WTC11 (cell line): Measurements from ENCODE around the gene CDH13. TPM values are rescaled to one million over a fixed set of nuclear protein-coding genes. Genes with fewer than 3 reads are reported as not detected.

Experiments
- ATAC-seq: fragments of 200-7000 bp; cut with Tn5 transposase; 2 replicates; pipeline ENCODE4 v1.10.0; 2021; ENCODE audit warnings: mild to moderate bottlenecking, moderate library complexity
- CTCF ChIA-PET: fragments of 300-600 bp; sonication (Branson Sonifier 250); formaldehyde crosslinking; loops from one replicate; lab custom pipeline; 2021; ENCODE audit warnings: antibody characterized with exemption; lab: Charles Lee
- POLR2A ChIA-PET: fragments of 350-600 bp; sonication (Branson Sonifier 250); formaldehyde crosslinking; loops from one replicate; lab custom pipeline; 2021; ENCODE audit warnings: antibody characterized with exemption; lab: Charles Lee
- DNase-seq: peaks from one replicate; pipeline ENCODE4 v3.0.0; 2021; ENCODE audit warnings: low spot score
- H3K27ac Mint-ChIP-seq: 2 replicates; pipeline ENCODE4 v1.8.0; 2021; ENCODE audit warnings: mixed read lengths
- H3K27me3 Mint-ChIP-seq: 2 replicates; pipeline ENCODE4 v1.8.0; 2021; ENCODE audit warnings: low read depth, mild to moderate bottlenecking, moderate library complexity, mixed read lengths
- H3K36me3 Mint-ChIP-seq: 2 replicates; pipeline ENCODE4 v1.8.0; 2021; ENCODE audit warnings: mixed read lengths
- H3K4me1 Mint-ChIP-seq: 2 replicates; pipeline ENCODE4 v1.8.0; 2022; ENCODE audit warnings: mixed read lengths
- H3K4me3 Mint-ChIP-seq: 2 replicates; pipeline ENCODE4 v1.8.0; 2021; ENCODE audit warnings: mild to moderate bottlenecking, moderate library complexity, mixed read lengths
- H3K9me3 Mint-ChIP-seq: 2 replicates; pipeline ENCODE4 v1.8.0; 2021; ENCODE audit warnings: mixed read lengths
- ATF2 ChIP-seq: sonication (generic); formaldehyde crosslinking; IDR thresholded peaks from 2 replicates; pipeline ENCODE4 v1.8.1; 2022; ENCODE audit warnings: low read depth, missing genetic modification reagents, borderline replicate concordance
- CDX4 ChIP-seq: fragments of 250-450 bp; sonication (Bioruptor Pico); IDR thresholded peaks from 2 replicates; pipeline ENCODE4 v1.9.0; 2021; ENCODE audit warnings: moderate library complexity, mild to moderate bottlenecking, inconsistent platforms, borderline replicate concordance
- CREM ChIP-seq: sonication (generic); formaldehyde crosslinking; IDR thresholded peaks from 2 replicates; pipeline ENCODE4 v1.8.1; 2022; ENCODE audit warnings: mild to moderate bottlenecking, missing genetic modification reagents, moderate library complexity
- ELF4 ChIP-seq: sonication (generic); formaldehyde crosslinking; IDR thresholded peaks from 2 replicates; pipeline ENCODE4 v1.8.1; 2022; ENCODE audit warnings: low read depth, mild to moderate bottlenecking, moderate library complexity, missing genetic modification reagents
- EMX1 ChIP-seq: fragments of 250-450 bp; sonication (Bioruptor Pico); IDR thresholded peaks from 2 replicates; pipeline ENCODE4 v1.8.0; 2021; ENCODE audit warnings: mild to moderate bottlenecking
- ESRRA ChIP-seq: sonication (generic); formaldehyde crosslinking; IDR thresholded peaks from 2 replicates; pipeline ENCODE4 v1.8.1; 2022; ENCODE audit warnings: mild to moderate bottlenecking, missing genetic modification reagents, borderline replicate concordance
- GABPB1 ChIP-seq: sonication (generic); formaldehyde crosslinking; IDR thresholded peaks from 2 replicates; pipeline ENCODE4 v1.8.1; 2023; ENCODE audit warnings: mild to moderate bottlenecking, missing genetic modification reagents
- GRHL2 ChIP-seq: fragments of 250-450 bp; sonication (Bioruptor Pico); IDR thresholded peaks from 2 replicates; pipeline ENCODE4 v1.8.0; 2022; ENCODE audit warnings: mild to moderate bottlenecking, moderate library complexity; ENCODE audit not compliant: insufficient replicate concordance, severe bottlenecking
- GTF2I ChIP-seq: fragments of 250-450 bp; sonication (Bioruptor Pico); conservative IDR thresholded peaks from 2 replicates; pipeline ENCODE4 v1.4.0; 2021; ENCODE audit warnings: mild to moderate bottlenecking
- HMGA2 ChIP-seq: fragments of 250-450 bp; sonication (Bioruptor Pico); IDR thresholded peaks from 2 replicates; pipeline ENCODE4 v1.4.0; 2021; ENCODE audit warnings: mild to moderate bottlenecking, moderate library complexity
- JAZF1 ChIP-seq: fragments of 250-450 bp; sonication (Bioruptor Pico); IDR thresholded peaks from 2 replicates; pipeline ENCODE4 v1.9.0; 2021; ENCODE audit warnings: moderate library complexity, mild to moderate bottlenecking, inconsistent platforms
- JUN ChIP-seq: sonication (generic); formaldehyde crosslinking; IDR thresholded peaks from 2 replicates; pipeline ENCODE4 v1.8.0; 2023; ENCODE audit warnings: mild to moderate bottlenecking, missing genetic modification reagents
- MYBL2 ChIP-seq: sonication (generic); formaldehyde crosslinking; IDR thresholded peaks from 2 replicates; pipeline ENCODE4 v1.8.1; 2023; ENCODE audit warnings: mild to moderate bottlenecking, moderate library complexity, missing genetic modification reagents
- RELA ChIP-seq: sonication (generic); formaldehyde crosslinking; IDR thresholded peaks from 2 replicates; pipeline ENCODE4 v1.8.1; 2022; ENCODE audit warnings: missing genetic modification reagents, mild to moderate bottlenecking, borderline replicate concordance
- RORB ChIP-seq: fragments of 250-450 bp; sonication (Bioruptor Pico); IDR thresholded peaks from 2 replicates; pipeline ENCODE4 v1.9.0; 2021; ENCODE audit warnings: mild to moderate bottlenecking
- SP1 ChIP-seq: sonication (generic); formaldehyde crosslinking; conservative IDR thresholded peaks from 2 replicates; pipeline ENCODE4 v1.8.1; 2022; ENCODE audit warnings: missing genetic modification reagents
- TEAD4 ChIP-seq: sonication (generic); formaldehyde crosslinking; IDR thresholded peaks from 2 replicates; pipeline ENCODE4 v1.8.0; 2022; ENCODE audit warnings: mild to moderate bottlenecking, missing genetic modification reagents
- USF1 ChIP-seq: sonication (generic); formaldehyde crosslinking; IDR thresholded peaks from 2 replicates; pipeline ENCODE4 v1.8.0; 2022; ENCODE audit warnings: mild to moderate bottlenecking, missing genetic modification reagents
- ZNF138 ChIP-seq: sonication (generic); formaldehyde crosslinking; conservative IDR thresholded peaks from 2 replicates; pipeline ENCODE4 v1.8.1; 2022; ENCODE audit warnings: mild to moderate bottlenecking, moderate library complexity, missing genetic modification reagents
- ZNF671 ChIP-seq: fragments of 250-450 bp; sonication (Bioruptor Pico); IDR thresholded peaks from 2 replicates; pipeline ENCODE4 v1.8.0; 2021; ENCODE audit warnings: mild to moderate bottlenecking
- total RNA-seq: library from RNA; stranded (reverse); gene quantifications from 3 replicates; pipeline ENCODE4 v1.2.3, GENCODE V29; 2021
- TF ChIP-seq, protein P1 (sequence below): sonication (generic); formaldehyde crosslinking; IDR thresholded peaks from 2 replicates; pipeline ENCODE4 v1.8.1; 2023; ENCODE audit warnings: mild to moderate bottlenecking, missing genetic modification reagents, moderate library complexity
- TF ChIP-seq, protein P2 (sequence below): sonication (generic); formaldehyde crosslinking; IDR thresholded peaks from 2 replicates; pipeline ENCODE4 v1.8.0; 2023; ENCODE audit warnings: mild to moderate bottlenecking, missing genetic modification reagents
- TF ChIP-seq, protein P3 (sequence below): sonication (generic); formaldehyde crosslinking; IDR thresholded peaks from 2 replicates; pipeline ENCODE4 v1.8.1; 2023; ENCODE audit warnings: mild to moderate bottlenecking, missing genetic modification reagents
- TF ChIP-seq, protein P4 (sequence below): sonication (generic); formaldehyde crosslinking; conservative IDR thresholded peaks from 2 replicates; pipeline ENCODE4 v1.8.1; 2022; ENCODE audit warnings: mild to moderate bottlenecking, missing genetic modification reagents

Gene CDH13
- total RNA-seq, 1 experiment from 2014 or later: 0.81 TPM

DNA sequence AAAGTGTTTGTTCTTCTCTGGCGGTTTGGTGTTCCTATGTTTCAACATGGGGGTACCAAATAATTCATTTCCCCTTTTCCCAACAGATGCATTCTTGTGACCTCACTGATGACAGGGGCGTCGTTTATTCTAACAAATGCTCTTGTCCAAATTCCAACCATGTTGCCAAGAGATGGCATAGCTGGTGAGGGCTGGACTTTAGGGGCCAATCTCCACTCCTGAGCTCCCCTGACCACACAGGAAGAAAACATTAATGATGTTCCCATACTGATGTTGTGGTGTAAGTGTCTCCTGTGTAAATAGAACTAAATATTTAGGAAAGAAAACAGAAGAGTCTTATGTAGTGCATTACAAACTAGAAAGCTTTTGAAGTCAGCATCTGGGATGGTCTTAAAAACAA is 431.6 kb downstream of the CDH13 start (continued):
- TF ChIP-seq RELA (CRISPR knock-in tag) (no peak), SP1 (no peak)

GRCh38 chr16:83059237-83059636 is 432.5 kb downstream of the CDH13 start:
- Mint-ChIP-seq H3K9me3 (peaks cover 24% of the 10 kb centered on the region), H3K27me3 (no peaks in the 10 kb centered on the region), H3K27ac (no peak overlapping the region), H3K4me3 (no peak overlapping the region), H3K36me3 (peaks cover 6% of the 10 kb centered on the region), H3K4me1 (peaks cover 6% of the 10 kb centered on the region)
- DNase-seq (no peak), ATAC-seq (no peak)
- TF ChIP-seq JAZF1 (no peak), ZNF138 (CRISPR knock-in tag) (no peak), MYBL2 (CRISPR knock-in tag) (no peak), GRHL2 (CRISPR knock-in tag) (no peak), ELF4 (CRISPR knock-in tag) (no peak), HMGA2 (CRISPR knock-in tag) (no peak), EMX1 (CRISPR knock-in tag) (no peak), CDX4 (CRISPR knock-in tag) (no peak), CREM (CRISPR knock-in tag) (no peak), JUN (CRISPR knock-in tag) (no peak)
- TF ChIP-seq, protein P1, sequence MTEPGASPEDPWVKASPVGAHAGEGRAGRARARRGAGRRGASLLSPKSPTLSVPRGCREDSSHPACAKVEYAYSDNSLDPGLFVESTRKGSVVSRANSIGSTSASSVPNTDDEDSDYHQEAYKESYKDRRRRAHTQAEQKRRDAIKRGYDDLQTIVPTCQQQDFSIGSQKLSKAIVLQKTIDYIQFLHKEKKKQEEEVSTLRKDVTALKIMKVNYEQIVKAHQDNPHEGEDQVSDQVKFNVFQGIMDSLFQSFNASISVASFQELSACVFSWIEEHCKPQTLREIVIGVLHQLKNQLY (CRISPR knock-in tag): no peak
- CTCF ChIA-PET: interaction anchor here (0.7 kb wide), 1 partner anchor 531 kb away, joined by 5 read pairs; no protein-coding TSS in a partner anchor
- POLR2A ChIA-PET: no interaction called here

GRCh38 chr16:83066011-83066410 is 439.2 kb downstream of the CDH13 start:
- H3K36me3 Mint-ChIP-seq: peaks cover 30% of the 10 kb centered on the region
- H3K4me1 Mint-ChIP-seq: no peaks in the 10 kb centered on the region
- H3K9me3 Mint-ChIP-seq: peaks cover 48% of the 10 kb centered on the region
- DNase-seq (no peak), ATAC-seq (no peak)
- CTCF ChIA-PET: interaction anchor here (1.3 kb wide), 1 partner anchor 47 kb away, joined by 5 read pairs; no protein-coding TSS in a partner anchor
- POLR2A ChIA-PET: no interaction called here
- peaks cover 2% of the 10 kb centered on the region; the same call in 1 of the 2 replicates for H3K27me3 Mint-ChIP-seq
- no peak overlapping the region for H3K27ac Mint-ChIP-seq
- H3K4me3 Mint-ChIP-seq: no peak overlapping the region
- TF ChIP-seq ZNF671 (CRISPR knock-in tag): no peak
- TF ChIP-seq USF1 (CRISPR knock-in tag): no peak
- no peak for TF ChIP-seq ESRRA (CRISPR knock-in tag)
- TF ChIP-seq, protein P2, sequence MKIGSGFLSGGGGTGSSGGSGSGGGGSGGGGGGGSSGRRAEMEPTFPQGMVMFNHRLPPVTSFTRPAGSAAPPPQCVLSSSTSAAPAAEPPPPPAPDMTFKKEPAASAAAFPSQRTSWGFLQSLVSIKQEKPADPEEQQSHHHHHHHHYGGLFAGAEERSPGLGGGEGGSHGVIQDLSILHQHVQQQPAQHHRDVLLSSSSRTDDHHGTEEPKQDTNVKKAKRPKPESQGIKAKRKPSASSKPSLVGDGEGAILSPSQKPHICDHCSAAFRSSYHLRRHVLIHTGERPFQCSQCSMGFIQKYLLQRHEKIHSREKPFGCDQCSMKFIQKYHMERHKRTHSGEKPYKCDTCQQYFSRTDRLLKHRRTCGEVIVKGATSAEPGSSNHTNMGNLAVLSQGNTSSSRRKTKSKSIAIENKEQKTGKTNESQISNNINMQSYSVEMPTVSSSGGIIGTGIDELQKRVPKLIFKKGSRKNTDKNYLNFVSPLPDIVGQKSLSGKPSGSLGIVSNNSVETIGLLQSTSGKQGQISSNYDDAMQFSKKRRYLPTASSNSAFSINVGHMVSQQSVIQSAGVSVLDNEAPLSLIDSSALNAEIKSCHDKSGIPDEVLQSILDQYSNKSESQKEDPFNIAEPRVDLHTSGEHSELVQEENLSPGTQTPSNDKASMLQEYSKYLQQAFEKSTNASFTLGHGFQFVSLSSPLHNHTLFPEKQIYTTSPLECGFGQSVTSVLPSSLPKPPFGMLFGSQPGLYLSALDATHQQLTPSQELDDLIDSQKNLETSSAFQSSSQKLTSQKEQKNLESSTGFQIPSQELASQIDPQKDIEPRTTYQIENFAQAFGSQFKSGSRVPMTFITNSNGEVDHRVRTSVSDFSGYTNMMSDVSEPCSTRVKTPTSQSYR (CRISPR knock-in tag): no peak
- no peak for TF ChIP-seq GABPB1 (CRISPR knock-in tag)
- no peak for TF ChIP-seq ELF4 (CRISPR knock-in tag)
- TF ChIP-seq, protein P3, sequence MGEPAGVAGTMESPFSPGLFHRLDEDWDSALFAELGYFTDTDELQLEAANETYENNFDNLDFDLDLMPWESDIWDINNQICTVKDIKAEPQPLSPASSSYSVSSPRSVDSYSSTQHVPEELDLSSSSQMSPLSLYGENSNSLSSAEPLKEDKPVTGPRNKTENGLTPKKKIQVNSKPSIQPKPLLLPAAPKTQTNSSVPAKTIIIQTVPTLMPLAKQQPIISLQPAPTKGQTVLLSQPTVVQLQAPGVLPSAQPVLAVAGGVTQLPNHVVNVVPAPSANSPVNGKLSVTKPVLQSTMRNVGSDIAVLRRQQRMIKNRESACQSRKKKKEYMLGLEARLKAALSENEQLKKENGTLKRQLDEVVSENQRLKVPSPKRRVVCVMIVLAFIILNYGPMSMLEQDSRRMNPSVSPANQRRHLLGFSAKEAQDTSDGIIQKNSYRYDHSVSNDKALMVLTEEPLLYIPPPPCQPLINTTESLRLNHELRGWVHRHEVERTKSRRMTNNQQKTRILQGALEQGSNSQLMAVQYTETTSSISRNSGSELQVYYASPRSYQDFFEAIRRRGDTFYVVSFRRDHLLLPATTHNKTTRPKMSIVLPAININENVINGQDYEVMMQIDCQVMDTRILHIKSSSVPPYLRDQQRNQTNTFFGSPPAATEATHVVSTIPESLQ: no peak
- TF ChIP-seq CREM (CRISPR knock-in tag): no peak
- no peak for TF ChIP-seq RORB (CRISPR knock-in tag)
- TF ChIP-seq, protein P4, sequence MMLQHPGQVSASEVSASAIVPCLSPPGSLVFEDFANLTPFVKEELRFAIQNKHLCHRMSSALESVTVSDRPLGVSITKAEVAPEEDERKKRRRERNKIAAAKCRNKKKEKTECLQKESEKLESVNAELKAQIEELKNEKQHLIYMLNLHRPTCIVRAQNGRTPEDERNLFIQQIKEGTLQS (CRISPR knock-in tag): no peak
- TF ChIP-seq GTF2I (CRISPR knock-in tag): no peak
- no peak for TF ChIP-seq ATF2
- no peak for TF ChIP-seq TEAD4 (CRISPR knock-in tag)
